Measurements from ENCODE around the gene ZNF786. TPM values are rescaled to one million over a fixed set of nuclear protein-coding genes. Genes with fewer than 3 reads are reported as not detected.

Gene ZNF786
- total and polyA plus RNA-seq, 2 experiments from 2014 or later = 6.1 to 19.8 TPM

GRCh38 chr7:149020483-149020882, 70.0 kb downstream of the ZNF786 start (continued):
- TF ChIP-seq EZH2phosphoT487 (IDR thresholded peaks at IDR 0.05; ENCODE audit: unreplicated experiment) (no peak), POLR2AphosphoS5 (IDR thresholded peaks at IDR 0.05; ENCODE audit: low read depth) (no peak), CREB1 (CRISPR knock-in tag; IDR thresholded peaks at IDR 0.05; ENCODE audit: low read depth) (no peak)

Small RNA genes lying within 50 kb of the gene (small RNA-seq; reads per million reads assigned to genes)
- not detected for gene COX6B1P1 (ENCODE audit: low replicate concordance)
- gene RN7SL521P (ENCODE audit: low replicate concordance) = 0.55 reads per million, percentile 38 among the genes with 10 or more reads in this experiment
- 0.10 reads per million for gene RNU6-650P (ENCODE audit: low replicate concordance)

Other genes with a start within 250 kb of the ZNF786 start
- 25.6 and 33.9 TPM in 2 replicates for gene EZH2, start 206.4 kb downstream of the ZNF786 start, total RNA-seq (2014; rRNA removed; shearing (Covaris generic))
- 32.5 and 38.6 TPM in 2 replicates for gene EZH2, start 206.4 kb downstream of the ZNF786 start, polyA plus RNA-seq (2016; fragmentation: Nextera tagmentation; extraction: Ambion mirVana)
- gene PDIA4, start 62.2 kb downstream of the ZNF786 start, total RNA-seq (2014; rRNA removed; shearing (Covaris generic)) = 326 and 332 TPM in 2 replicates
- gene PDIA4, start 62.2 kb downstream of the ZNF786 start, polyA plus RNA-seq (2016; fragmentation: Nextera tagmentation; extraction: Ambion mirVana) = 194 and 196 TPM in 2 replicates
- gene ZNF425, start 35.6 kb upstream of the ZNF786 start, total RNA-seq (2014; rRNA removed; shearing (Covaris generic)) = 4.3 and 5.0 TPM in 2 replicates
- gene ZNF425, start 35.6 kb upstream of the ZNF786 start, polyA plus RNA-seq (2016; fragmentation: Nextera tagmentation; extraction: Ambion mirVana) = 3.0 and 4.3 TPM in 2 replicates
- 92.7 and 99.6 TPM in 2 replicates for gene ZNF398, start 56.7 kb upstream of the ZNF786 start, total RNA-seq (2014; rRNA removed; shearing (Covaris generic))
- 18.2 and 20.7 TPM in 2 replicates for gene ZNF398, start 56.7 kb upstream of the ZNF786 start, polyA plus RNA-seq (2016; fragmentation: Nextera tagmentation; extraction: Ambion mirVana)
- 34.3 and 36.3 TPM in 2 replicates for gene ZNF282, start 104.8 kb upstream of the ZNF786 start, total RNA-seq (2014; rRNA removed; shearing (Covaris generic))
- 7.2 and 7.4 TPM in 2 replicates for gene ZNF282, start 104.8 kb upstream of the ZNF786 start, polyA plus RNA-seq (2016; fragmentation: Nextera tagmentation; extraction: Ambion mirVana)
- gene ZNF212, start 148.9 kb upstream of the ZNF786 start, total RNA-seq (2014; rRNA removed; shearing (Covaris generic)) = 18.0 and 18.9 TPM in 2 replicates
- 8.9 and 10.8 TPM in 2 replicates for gene ZNF212, start 148.9 kb upstream of the ZNF786 start, polyA plus RNA-seq (2016; fragmentation: Nextera tagmentation; extraction: Ambion mirVana)
- gene ZNF783, start 171.5 kb upstream of the ZNF786 start, total RNA-seq (2014; rRNA removed; shearing (Covaris generic)) = 8.6 and 9.0 TPM in 2 replicates
- 2.1 and 2.6 TPM in 2 replicates for gene ZNF783, start 171.5 kb upstream of the ZNF786 start, polyA plus RNA-seq (2016; fragmentation: Nextera tagmentation; extraction: Ambion mirVana)